Right hindlimb (tissue), 1 donor: ENCODE results near the gene POLR2L.

Experiments used
- DNase-seq: peaks from one replicate; pipeline ENCODE4 v3.0.0-alpha.2; 2018

The POLR2L gene

DNA sequence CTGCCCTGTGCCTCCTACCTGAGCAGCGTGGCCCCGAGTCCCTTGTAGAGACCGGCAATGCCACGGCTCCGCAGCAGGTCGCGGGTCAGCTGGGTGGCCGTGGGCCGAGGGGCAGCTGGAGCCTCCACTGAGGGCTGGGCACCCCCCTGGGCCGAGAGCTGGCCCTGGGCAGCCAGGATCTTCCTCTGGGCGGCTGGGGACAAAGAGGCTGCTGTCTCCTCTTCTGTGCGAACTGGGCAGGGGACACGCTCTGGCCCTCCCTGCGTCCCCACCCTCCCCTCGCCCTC lies 49.9 kb downstream of the POLR2L start:
- no peak for DNase-seq

GRCh38 chr11:791658-792534 lies 50.4 kb downstream of the POLR2L start:
- no peak for DNase-seq

- no peak for DNase-seq
Measured at GRCh38 chr11:790721-791564, 51.4 kb downstream of the POLR2L start.

DNA sequence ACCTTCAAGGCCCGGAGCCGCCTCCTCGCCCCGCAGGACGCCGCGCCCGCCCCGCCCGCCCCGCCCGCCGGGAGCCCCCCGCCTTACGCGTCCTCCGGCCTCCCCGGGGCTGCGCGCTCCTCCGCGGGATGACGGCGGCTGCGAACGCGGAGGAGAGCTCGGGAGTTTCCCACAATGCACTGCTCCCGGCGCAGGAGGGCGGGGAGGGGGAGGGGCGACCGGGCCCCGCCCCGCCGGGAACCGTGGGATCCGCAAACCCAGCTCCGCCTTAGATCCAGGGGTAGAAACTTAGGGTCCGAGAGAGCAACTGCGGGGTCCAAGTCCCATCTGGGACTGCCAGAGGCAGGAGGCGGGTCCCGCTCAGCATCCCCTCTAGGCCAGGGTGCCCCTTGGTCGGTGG lies 52.4 kb downstream of the POLR2L start, which contains the start of gene CEND1:
CEND1 (minus strand) TSS at position 148 of the 400 bp plus-strand sequence. CDS start 1,514 bp downstream, outside the sequence.
- peak; percentile 50 for DNase-seq
